Activated T-cell treated with anti-CD3 and anti-CD28 coated beads for 24 hours (primary cell): Measurements from ENCODE around the gene ACSL6.

ENCODE experiments used
- DNase-seq: peaks from one replicate; pipeline ENCODE4 v3.0.0-alpha.2; 2020; ENCODE audit warnings: low read depth

Gene ACSL6

DNA sequence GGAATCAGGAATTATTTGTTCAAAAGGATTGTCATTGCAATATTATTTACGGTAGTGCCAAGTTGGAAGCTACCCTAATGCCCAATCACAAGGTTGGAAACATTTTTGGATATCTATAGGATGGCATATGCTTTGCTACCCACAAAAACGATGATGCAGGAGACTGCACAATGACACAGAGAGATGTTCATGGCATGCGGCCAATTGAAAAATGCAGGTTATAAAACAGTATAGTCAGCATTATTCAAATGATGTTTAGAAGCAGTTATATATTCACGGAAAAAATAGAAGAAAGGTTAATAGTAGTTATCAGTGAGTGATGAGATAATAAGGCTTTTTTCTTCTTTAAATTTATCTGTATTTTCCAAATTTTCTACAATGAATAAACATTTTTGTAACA is 5.9 kb upstream of the ACSL6 start:
- no peak for DNase-seq

DNA sequence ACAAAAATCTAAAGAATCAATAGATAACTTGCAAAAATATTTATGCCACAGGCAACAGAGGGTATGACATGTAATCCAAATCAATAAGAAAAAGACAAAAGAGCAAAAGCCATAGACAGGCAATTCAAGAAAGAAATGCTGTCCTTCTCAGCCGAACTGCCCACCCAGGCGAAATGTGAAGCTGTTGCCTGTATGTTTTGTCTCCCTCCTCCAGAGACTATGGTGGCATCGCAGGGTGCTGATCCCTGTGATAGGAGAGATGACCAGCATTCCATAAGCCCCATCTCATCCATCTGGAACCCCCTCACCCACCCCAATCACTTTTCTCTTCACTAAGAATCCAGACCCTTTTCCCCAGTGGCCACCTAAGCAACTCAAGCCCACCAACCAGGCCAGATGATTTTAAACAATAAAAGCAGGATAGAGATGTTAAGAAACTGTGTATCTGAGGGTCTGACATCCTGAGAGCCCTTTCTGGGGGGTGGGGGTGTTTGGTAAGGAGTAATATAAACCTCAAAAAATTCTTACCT is 5.3 kb upstream of the ACSL6 start:
- no peak for DNase-seq

DNA sequence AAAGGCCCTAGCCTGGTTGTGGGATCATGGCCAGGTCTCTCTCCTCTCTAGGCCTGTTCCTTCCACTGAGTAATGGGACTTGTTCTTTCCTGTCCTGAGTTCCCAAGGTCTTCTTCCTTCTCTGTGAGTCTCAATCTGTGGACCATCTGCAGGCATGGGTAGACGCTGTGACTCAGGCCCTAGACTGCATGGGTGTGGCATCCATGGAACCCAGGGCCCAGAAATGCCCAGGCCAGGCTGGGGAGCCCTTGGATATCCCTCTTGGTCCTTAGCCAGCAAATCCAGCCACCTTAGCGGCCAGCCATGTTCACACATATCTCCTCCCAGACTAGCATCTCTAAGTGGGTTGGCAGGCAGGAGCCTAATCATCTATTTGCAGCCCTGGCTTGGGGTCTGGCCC is 2.3 kb upstream of the ACSL6 start:
- DNase-seq = no peak

DNA sequence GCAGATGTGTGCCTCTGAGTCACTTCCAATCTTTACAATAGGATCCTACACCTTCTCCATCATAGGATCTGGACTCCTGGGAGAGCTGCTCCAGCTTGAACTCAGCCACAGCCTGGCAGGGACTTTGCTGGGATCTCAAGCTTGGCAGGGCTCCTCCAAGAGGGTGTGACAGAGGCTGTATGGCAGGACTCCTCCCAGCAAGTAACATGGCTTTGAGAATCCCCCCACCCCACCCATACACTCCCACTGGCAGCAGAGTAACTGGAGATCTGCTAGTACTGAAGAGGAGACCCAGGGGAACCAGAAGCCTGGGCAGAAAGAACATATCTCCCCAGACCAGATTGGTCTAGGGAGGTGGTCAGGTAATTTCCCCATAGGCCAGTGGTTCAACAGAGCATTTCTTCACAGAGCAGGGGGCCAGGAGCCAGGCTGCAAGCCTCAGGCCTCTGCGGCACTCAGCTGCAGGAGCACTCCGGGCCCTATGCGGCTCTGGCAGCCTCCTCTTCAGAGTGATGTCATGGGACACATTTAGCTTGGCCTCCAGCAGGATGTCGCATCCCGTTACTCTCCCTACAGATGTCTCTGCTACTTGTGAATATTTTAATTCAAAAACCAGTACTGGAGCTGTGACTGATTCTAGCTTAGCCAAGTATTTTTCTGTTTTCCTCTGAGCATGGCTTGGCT is 1.7 kb upstream of the ACSL6 start:
- no peak for DNase-seq

GRCh38 chr5:132012371-132013005 is 1.0 kb upstream of the ACSL6 start:
- DNase-seq = no peak

DNA sequence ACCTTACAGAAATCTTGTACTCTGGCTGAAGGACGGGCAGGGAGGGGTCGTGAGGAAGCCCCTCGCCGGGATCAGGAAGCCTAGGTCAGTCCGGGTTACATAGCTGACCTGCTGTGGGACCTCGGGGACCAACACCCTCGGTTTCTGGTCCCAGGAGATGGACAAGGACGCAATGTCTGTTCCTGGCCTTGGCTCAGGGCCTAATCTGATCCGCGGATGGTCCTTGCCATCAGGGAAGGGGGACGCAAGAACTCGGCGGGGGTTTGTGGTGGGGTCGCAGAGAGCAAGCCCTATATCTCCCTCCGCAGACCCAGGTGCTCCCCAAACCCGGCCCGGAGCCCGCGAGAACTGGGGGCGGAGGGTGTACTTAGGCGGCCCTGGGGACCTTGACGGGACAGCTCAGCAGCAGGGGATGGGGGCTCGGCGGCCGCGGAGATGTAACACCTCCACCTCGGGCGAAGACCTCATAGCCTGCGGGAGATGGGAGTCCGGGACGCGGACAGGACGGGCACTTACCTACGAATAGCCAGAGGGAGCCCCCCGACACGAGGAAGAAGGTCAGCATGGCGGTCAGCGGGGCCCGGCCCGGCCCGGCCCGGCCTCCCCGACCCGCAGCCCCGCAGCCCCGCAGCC is 353 bp downstream of the ACSL6 start:
- DNase-seq = no peak

DNA sequence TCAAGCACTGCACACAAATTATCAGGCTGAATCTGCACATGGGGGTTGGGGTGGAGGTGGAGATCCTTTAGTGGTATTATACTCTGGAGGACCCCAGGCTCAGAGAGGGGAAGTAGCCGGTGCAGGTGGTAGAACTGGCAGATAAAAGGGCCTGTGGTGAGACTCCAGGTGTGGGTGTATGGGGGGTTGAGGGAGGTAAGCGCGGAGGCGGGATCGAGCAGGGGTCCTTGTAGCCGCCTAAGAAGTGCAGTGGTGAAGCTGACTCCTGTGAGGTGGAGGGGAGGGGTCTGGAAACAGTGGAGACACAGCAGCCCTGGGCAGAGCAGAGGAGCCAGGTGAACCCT is 841 bp downstream of the ACSL6 start:
- no peak for DNase-seq

- no peak for DNase-seq
Observed at GRCh38 chr5:132009706-132010405, 1.6 kb downstream of the ACSL6 start.

- no peak for DNase-seq
Observed at GRCh38 chr5:132008961-132009680, 2.3 kb downstream of the ACSL6 start.

DNA sequence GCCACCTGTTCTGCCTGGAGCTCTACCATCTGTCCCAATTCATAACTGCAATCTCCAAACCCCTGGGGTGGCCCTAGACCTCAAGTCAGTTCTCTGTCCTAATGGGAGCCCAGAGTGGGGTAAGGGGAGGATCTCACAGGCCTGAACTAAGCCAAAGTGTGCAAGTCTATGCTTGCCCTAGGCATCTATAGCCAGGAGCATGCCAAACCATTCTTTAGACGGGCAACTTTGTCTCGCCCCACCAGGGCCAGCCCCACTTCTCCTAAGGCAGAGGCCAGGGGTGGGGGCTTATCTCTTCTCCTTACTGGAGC is 3.3 kb downstream of the ACSL6 start:
- DNase-seq = no peak

- peak; percentile 64 for DNase-seq
Observed at GRCh38 chr5:132007399-132008162, 3.9 kb downstream of the ACSL6 start.

- no peak for DNase-seq
Observed at GRCh38 chr5:132006331-132007120, 4.9 kb downstream of the ACSL6 start.

DNA sequence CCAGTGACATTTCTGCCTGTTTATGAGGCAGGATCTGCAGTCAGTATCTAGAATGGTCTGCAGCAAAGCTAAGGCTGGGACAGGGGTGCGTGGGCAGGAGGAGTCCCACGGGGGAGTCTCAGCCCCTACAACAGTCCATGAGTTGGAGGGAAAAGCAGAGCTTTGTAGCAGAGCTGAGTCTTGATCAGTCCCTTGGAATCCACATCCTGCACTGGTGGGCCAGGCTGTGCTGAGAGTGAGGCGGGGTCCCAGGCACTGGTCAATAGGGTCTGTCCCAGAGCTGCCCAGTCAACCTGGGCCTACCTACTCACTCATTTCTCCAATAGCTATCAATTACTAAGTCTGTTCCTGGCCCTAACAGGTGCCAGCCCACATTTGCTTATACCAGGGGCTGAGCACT is 5.9 kb downstream of the ACSL6 start:
- DNase-seq = no peak

- DNase-seq = no peak
Observed at GRCh38 chr5:132003982-132004381, 7.5 kb downstream of the ACSL6 start.

GRCh38 chr5:132003170-132003744 is 8.2 kb downstream of the ACSL6 start:
- DNase-seq = no peak

DNA sequence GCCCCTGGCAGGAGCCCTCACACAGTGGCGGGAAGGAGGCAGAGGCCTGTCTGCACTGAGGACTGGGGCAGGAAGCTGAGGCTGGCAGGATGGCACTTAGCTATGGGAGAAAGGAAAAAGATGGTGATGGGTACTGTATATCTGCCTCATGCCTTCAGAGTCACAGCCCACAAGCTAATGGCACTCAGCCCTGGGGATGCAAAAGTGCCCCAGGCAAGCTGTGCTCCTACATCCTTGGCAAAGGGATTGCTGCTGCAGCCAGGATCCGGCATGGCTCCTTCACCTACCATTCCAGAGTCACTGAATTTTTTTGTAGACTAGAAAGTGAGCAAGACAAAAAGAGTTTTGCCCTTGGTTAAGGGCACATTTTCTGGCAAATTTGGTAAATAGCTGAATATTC is 8.7 kb downstream of the ACSL6 start:
- DNase-seq = no peak

GRCh38 chr5:132001647-132002561 is 9.6 kb downstream of the ACSL6 start:
- no peak for DNase-seq

GRCh38 chr5:132000677-132001453 is 10.6 kb downstream of the ACSL6 start:
- DNase-seq = no peak

DNA sequence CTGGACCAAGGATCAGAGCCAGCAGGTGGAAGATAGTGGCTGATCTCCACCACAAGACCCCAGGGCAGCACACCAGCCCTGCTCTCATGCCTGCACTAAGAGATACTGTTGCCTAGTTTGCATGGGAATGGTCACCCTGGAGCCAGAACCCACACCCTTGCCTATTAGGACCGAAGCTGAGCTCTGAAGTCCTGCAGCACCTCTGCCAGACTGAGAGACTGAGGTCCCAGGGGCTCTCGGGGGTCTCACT is 11.3 kb downstream of the ACSL6 start:
- no peak for DNase-seq
